B cell (primary cell): ENCODE results near the gene CUBN. TPM values are rescaled to one million over a fixed set of nuclear protein-coding genes. Genes with fewer than 3 reads are reported as not detected.

Experiments used
- ATAC-seq: fragments of 200-7000 bp; cut with Tn5 transposase; one replicate; pipeline ENCODE4 v1.10.0; 2021; ENCODE audit warnings: low read depth, mild to moderate bottlenecking, moderate number of reproducible peaks, moderate library complexity
- CTCF ChIA-PET: fragments of 350-600 bp; sonication (Branson Sonifier 250); formaldehyde crosslinking; loops from one replicate; lab custom pipeline; 2021; ENCODE audit warnings: antibody characterized with exemption, inconsistent platforms; lab: Charles Lee
- POLR2A ChIA-PET: fragments of 350-600 bp; sonication (Branson Sonifier 250); formaldehyde crosslinking; loops from one replicate; lab custom pipeline; 2021; ENCODE audit warnings: antibody characterized with exemption; lab: Charles Lee
- DNase-seq: peaks from one replicate; pipeline ENCODE4 v3.0.0; 2013
- H2AFZ ChIP-seq: 2 replicates; pipeline ENCODE4 v1.6.1; 2012; ENCODE audit warnings: mild to moderate bottlenecking, low read depth, low read length; ENCODE audit not compliant: insufficient read depth, poor library complexity, severe bottlenecking
- H3K27ac ChIP-seq, 2 donors: 1 replicate in 1 of 2; 2 replicates in 1 of 2; pipeline ENCODE4 v1.5.1; 2012 to 2013; ENCODE audit warnings: low read length in 2 of 2, mild to moderate bottlenecking in 2 of 2, moderate library complexity in 1 of 2
- H3K27me3 ChIP-seq, 4 experiments: fragments of 200-600 bp in 1 of 4; sonication (generic) in 1 of 4; replicated peaks in 1 of 4; 1 replicate in 2 of 4; 2 replicates in 2 of 4; pipeline versions ENCODE4 v1.6.1 to v1.7.0; 2013 to 2016; ENCODE audit warnings: low read length in 3 of 4, mild to moderate bottlenecking in 2 of 4, mixed read lengths in 1 of 4, moderate library complexity in 1 of 4; ENCODE audit not compliant: insufficient read depth in 4 of 4, control insufficient read depth in 3 of 4; ENCODE audit errors: control extremely low read depth in 1 of 4
- H3K36me3 ChIP-seq, 2 experiments: replicated peaks in 1 of 2; 1 replicate in 1 of 2; 2 replicates in 1 of 2; pipeline versions ENCODE4 v1.6.1 to v1.7.1; 2013; ENCODE audit warnings: low read length in 1 of 2; ENCODE audit not compliant: insufficient read depth in 2 of 2, control insufficient read depth in 1 of 2; ENCODE audit errors: control extremely low read depth in 1 of 2, extremely low read depth in 1 of 2
- H3K4me1 ChIP-seq, 2 donors: fragments of 200-600 bp in 1 of 2; sonication (generic) in 1 of 2; 1 replicate in 1 of 2; 2 replicates in 1 of 2; pipeline versions ENCODE4 v1.5.1 to v1.6.1; 2013 to 2017; ENCODE audit warnings: low read length in 2 of 2; ENCODE audit not compliant: control insufficient read depth in 2 of 2, insufficient read depth in 2 of 2
- H3K4me2 ChIP-seq: replicated peaks from 2 replicates; pipeline ENCODE3; 2012; ENCODE audit warnings: mild to moderate bottlenecking, low read depth, low read length; ENCODE audit not compliant: poor library complexity, severe bottlenecking
- H3K4me3 ChIP-seq, 5 experiments: fragments of 200-600 bp in 1 of 5; sonication (generic) in 1 of 5; 1 replicate in 3 of 5; 2 replicates in 2 of 5; pipeline versions ENCODE4 v1.5.1 to v1.7.0; 2011 to 2016; ENCODE audit warnings: low read length in 4 of 5, mild to moderate bottlenecking in 4 of 5, low read depth in 2 of 5, control low read depth in 1 of 5, moderate library complexity in 1 of 5; ENCODE audit not compliant: insufficient read depth in 1 of 5; ENCODE audit errors: control extremely low read depth in 1 of 5, extremely low read depth in 1 of 5
- H3K79me2 ChIP-seq: fragments of 200-600 bp; sonication (generic); one replicate; pipeline ENCODE4 v1.6.0; 2016; ENCODE audit warnings: low read length; ENCODE audit not compliant: control insufficient read depth, insufficient read depth
- H3K9ac ChIP-seq: fragments of 200-600 bp; sonication (generic); 2 replicates; pipeline ENCODE4 v1.6.1; 2017; ENCODE audit warnings: mild to moderate bottlenecking, low read length, moderate library complexity
- H3K9me3 ChIP-seq, 3 donors: one replicate each; pipeline versions ENCODE4 v1.6.1 to v1.7.1; 2013; ENCODE audit warnings: low read length in 2 of 3; ENCODE audit not compliant: control insufficient read depth in 2 of 3, insufficient read depth in 1 of 3; ENCODE audit errors: control extremely low read depth in 1 of 3
- H4K20me1 ChIP-seq: 2 replicates; pipeline ENCODE4 v1.6.0; 2012; ENCODE audit warnings: mild to moderate bottlenecking, low read length; ENCODE audit not compliant: insufficient read depth, control insufficient read depth, poor library complexity, severe bottlenecking
- H3K27ac Mint-ChIP-seq: one replicate; pipeline ENCODE4 v1.8.0; 2021; ENCODE audit warnings: mixed read lengths
- H3K27me3 Mint-ChIP-seq: one replicate; pipeline ENCODE4 v1.8.0; 2021; ENCODE audit warnings: mixed read lengths
- H3K4me1 Mint-ChIP-seq: one replicate; pipeline ENCODE4 v1.8.0; 2021; ENCODE audit warnings: mixed read lengths
- H3K4me3 Mint-ChIP-seq: one replicate; pipeline ENCODE4 v1.8.0; 2021; ENCODE audit warnings: mixed read lengths
- H3K9me3 Mint-ChIP-seq: one replicate; pipeline ENCODE4 v1.8.0; 2022; ENCODE audit warnings: mixed read lengths; ENCODE audit not compliant: insufficient read depth
- EZH2 ChIP-seq: IDR thresholded peaks from 2 replicates; pipeline ENCODE4 v1.6.1; 2012; ENCODE audit warnings: borderline replicate concordance, low read depth, mild to moderate bottlenecking, moderate library complexity, low read length; ENCODE audit not compliant: insufficient read depth, poor library complexity, severe bottlenecking
- WGBS: methylation state at CpG from one replicate; pipeline ENCODE4 v1.1.5; 2013; ENCODE audit warnings: missing lambda C conversion rate; ENCODE audit not compliant: insufficient coverage; 5-methylcytosine and 5-hydroxymethylcytosine counted together
- intact Hi-C: fragments of 100-400 bp; cut with micrococcal nuclease; formaldehyde crosslinking; loops from one replicate; pipeline ENCODE4 v1.10.0; 2022
- polyA plus RNA-seq: library from polyadenylated mRNA; depleted of rRNA; stranded (reverse); fragments of >200 nt; gene quantifications from 2 replicates; pipeline ENCODE4 v1.2.3, GENCODE V29; 2012
- total RNA-seq, 2 donors: library from RNA; stranded (reverse); fragments of 120-200 nt in 1 of 2; gene quantifications; 1 replicate in 1 of 2; 2 replicates in 1 of 2; pipeline versions ENCODE4 v1.2.3 to v1.2.4, GENCODE V29; 2013 to 2022
- TF ChIP-seq, protein P1 (sequence below): fragments of 200-600 bp; IDR thresholded peaks from one replicate; pipeline ENCODE4 v1.8.0; 2022; ENCODE audit warnings: antibody characterized with exemption, mild to moderate bottlenecking

Gene CUBN
- total and polyA plus RNA-seq, 2 donors (not counting 1 experiment from before 2014, with no cell fraction given) = 4.2 to 5.7 TPM

DNA sequence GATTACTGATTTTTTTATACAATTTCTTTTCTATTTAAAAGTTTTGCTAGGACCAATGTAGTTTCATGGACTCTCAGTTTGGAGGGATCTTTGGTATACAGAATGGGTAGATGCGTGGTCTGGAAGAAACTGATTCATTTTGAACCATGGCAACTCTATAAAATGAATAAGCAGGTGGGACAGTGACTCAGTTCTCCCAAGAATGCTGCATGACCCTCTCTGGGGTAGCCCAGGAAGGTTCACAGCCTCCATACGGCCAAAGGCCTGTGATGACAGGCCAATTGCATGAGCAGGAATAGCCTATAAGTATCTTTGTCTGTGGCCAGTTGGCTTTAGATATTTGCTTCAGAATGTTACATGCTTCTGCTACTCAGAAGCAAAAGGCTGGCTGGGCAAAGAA lies 199.1 kb downstream of the CUBN start:
- Mint-ChIP-seq H3K4me3 (no peak overlapping the region), H3K4me1 (no peaks in the 10 kb centered on the region), H3K27me3 (peaks cover 5% of the 10 kb centered on the region), H3K9me3 (no peaks in the 10 kb centered on the region), H3K27ac (no peak overlapping the region)
- no peak overlapping the region for H3K9ac ChIP-seq
- H3K36me3 ChIP-seq = no peaks in the 10 kb centered on the region
- H3K4me1 ChIP-seq = no peaks in the 10 kb centered on the region
- TF ChIP-seq, protein P1, sequence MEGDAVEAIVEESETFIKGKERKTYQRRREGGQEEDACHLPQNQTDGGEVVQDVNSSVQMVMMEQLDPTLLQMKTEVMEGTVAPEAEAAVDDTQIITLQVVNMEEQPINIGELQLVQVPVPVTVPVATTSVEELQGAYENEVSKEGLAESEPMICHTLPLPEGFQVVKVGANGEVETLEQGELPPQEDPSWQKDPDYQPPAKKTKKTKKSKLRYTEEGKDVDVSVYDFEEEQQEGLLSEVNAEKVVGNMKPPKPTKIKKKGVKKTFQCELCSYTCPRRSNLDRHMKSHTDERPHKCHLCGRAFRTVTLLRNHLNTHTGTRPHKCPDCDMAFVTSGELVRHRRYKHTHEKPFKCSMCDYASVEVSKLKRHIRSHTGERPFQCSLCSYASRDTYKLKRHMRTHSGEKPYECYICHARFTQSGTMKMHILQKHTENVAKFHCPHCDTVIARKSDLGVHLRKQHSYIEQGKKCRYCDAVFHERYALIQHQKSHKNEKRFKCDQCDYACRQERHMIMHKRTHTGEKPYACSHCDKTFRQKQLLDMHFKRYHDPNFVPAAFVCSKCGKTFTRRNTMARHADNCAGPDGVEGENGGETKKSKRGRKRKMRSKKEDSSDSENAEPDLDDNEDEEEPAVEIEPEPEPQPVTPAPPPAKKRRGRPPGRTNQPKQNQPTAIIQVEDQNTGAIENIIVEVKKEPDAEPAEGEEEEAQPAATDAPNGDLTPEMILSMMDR = no peak
- no peak for TF ChIP-seq EZH2
- CTCF ChIA-PET = no interaction called here
- intact Hi-C loops = no loop called here
- WGBS = 80% methylated on average over 2 of the region's 2 CpGs
- DNase-seq (no peak), ATAC-seq (no peak)
- H3K27ac ChIP-seq = no peak overlapping the region
- no peaks in the 10 kb centered on the region for H3K27me3 ChIP-seq
- H3K4me3 ChIP-seq = no peak overlapping the region
- H2AFZ ChIP-seq = no peak overlapping the region
- POLR2A ChIA-PET = no interaction called here
- no peak overlapping the region for H3K4me2 ChIP-seq
- H3K9me3 ChIP-seq = no peaks in the 10 kb centered on the region
- no peaks in the 10 kb centered on the region for H3K79me2 ChIP-seq
- no peaks in the 10 kb centered on the region for H4K20me1 ChIP-seq

DNA sequence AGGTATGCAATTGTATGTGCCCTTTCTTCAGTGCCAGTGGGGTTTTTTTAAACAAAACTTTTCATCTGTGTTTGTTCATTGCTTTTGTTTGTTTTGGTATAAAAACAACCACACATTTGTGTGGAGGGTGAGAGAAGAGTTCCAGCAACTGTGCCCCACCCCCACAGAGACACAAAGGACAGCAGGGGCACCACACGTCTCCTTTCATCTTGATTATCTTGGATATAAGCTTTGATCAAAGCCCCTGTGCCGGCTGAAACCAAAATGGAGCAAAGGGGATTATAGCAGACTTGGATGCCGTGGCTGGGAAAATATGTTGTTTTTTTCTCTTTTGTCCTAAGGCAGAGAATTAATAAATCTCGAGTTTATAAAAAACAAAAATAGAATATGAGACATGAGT lies 200.5 kb downstream of the CUBN start:
- WGBS = 100% methylated on average over 2 of the region's 4 CpGs
- no peak overlapping the region for H3K4me3 Mint-ChIP-seq
- H3K27me3 Mint-ChIP-seq = no peaks in the 10 kb centered on the region

More for the DNA sequence above, 200.5 kb downstream of the CUBN start:
- no peak for TF ChIP-seq EZH2
- TF ChIP-seq, protein P1 = no peak
- ChIA-PET CTCF (no interaction called here), POLR2A (no interaction called here)
- Histone ChIP-seq H3K79me2 (no peaks in the 10 kb centered on the region), H3K27me3 (no peaks in the 10 kb centered on the region), H2AFZ (no peak overlapping the region), H3K4me3 (no peak overlapping the region), H3K9me3 (no peaks in the 10 kb centered on the region), H3K9ac (no peak overlapping the region), H3K4me1 (no peaks in the 10 kb centered on the region), H4K20me1 (no peaks in the 10 kb centered on the region), H3K4me2 (no peak overlapping the region), H3K27ac (no peak overlapping the region), H3K36me3 (no peaks in the 10 kb centered on the region)
- H3K9me3 Mint-ChIP-seq = no peaks in the 10 kb centered on the region
- no peak overlapping the region for H3K27ac Mint-ChIP-seq
- ATAC-seq (no peak), DNase-seq (no peak)
- H3K4me1 Mint-ChIP-seq = no peaks in the 10 kb centered on the region
- intact Hi-C loops = no loop called here
